Activated CD8-positive, alpha-beta T cell treated with anti-CD3 and anti-CD28 coated beads for 36 hours (primary cell): Measurements from ENCODE around the gene JAG2. TPM values are rescaled to one million over a fixed set of nuclear protein-coding genes. Genes with fewer than 3 reads are reported as not detected.

Experiments used
- ATAC-seq: fragments of 200-7000 bp; cut with Tn5 transposase; one replicate; pipeline ENCODE4 v1.10.0; 2021; ENCODE audit warnings: mild to moderate bottlenecking, moderate library complexity
- CTCF ChIA-PET: fragments of 350-600 bp; sonication (Branson Sonifier 250); formaldehyde crosslinking; loops from one replicate; lab custom pipeline; 2021; ENCODE audit warnings: antibody characterized with exemption; lab: Charles Lee
- POLR2A ChIA-PET: fragments of 350-600 bp; sonication (Branson Sonifier 250); formaldehyde crosslinking; loops from one replicate; lab custom pipeline; 2021; ENCODE audit warnings: antibody characterized with exemption; lab: Charles Lee
- DNase-seq: peaks from one replicate; pipeline ENCODE4 v3.0.0-alpha.2; 2020
- H3K27ac Mint-ChIP-seq: one replicate; pipeline ENCODE4 v1.8.0; 2021; ENCODE audit warnings: mild to moderate bottlenecking, mixed read lengths
- H3K27me3 Mint-ChIP-seq: one replicate; pipeline ENCODE4 v1.8.0; 2021; ENCODE audit warnings: mixed read lengths
- H3K36me3 Mint-ChIP-seq: one replicate; pipeline ENCODE4 v1.8.0; 2021; ENCODE audit warnings: low read depth, mixed read lengths
- H3K4me1 Mint-ChIP-seq: one replicate; pipeline ENCODE4 v1.8.0; 2021; ENCODE audit warnings: low read depth, mixed read lengths
- H3K4me3 Mint-ChIP-seq: one replicate; pipeline ENCODE4 v1.8.0; 2021; ENCODE audit warnings: mild to moderate bottlenecking, moderate library complexity, mixed read lengths
- H3K9me3 Mint-ChIP-seq: one replicate; pipeline ENCODE4 v1.8.0; 2021; ENCODE audit warnings: mixed read lengths
- CTCF ChIP-seq: fragments of 200-600 bp; IDR thresholded peaks from one replicate; pipeline ENCODE4 v1.8.0; 2022; ENCODE audit warnings: antibody characterized with exemption, mild to moderate bottlenecking
- intact Hi-C: fragments of 100-400 bp; cut with micrococcal nuclease; formaldehyde crosslinking; loops from one replicate; pipeline ENCODE4 v1.10.0; 2022
- total RNA-seq, 2 experiments: library from RNA; stranded (reverse); gene quantifications; one replicate each; pipeline ENCODE4 v1.2.3, GENCODE V29; 2021

The JAG2 gene
- total RNA-seq, 2 experiments from 2014 or later: 3.6 to 4.1 TPM

- ATAC-seq (no peak), DNase-seq (no peak)
- ChIA-PET POLR2A (no interaction called here), CTCF (interaction anchor here (1.0 to 1.3 kb wide), 2 partner anchors 36 to 349 kb away, joined by 3 to 4 read pairs; no protein-coding TSS in a partner anchor)
- Mint-ChIP-seq H3K9me3 (peaks cover 2% of the 10 kb centered on the region), H3K36me3 (no peaks in the 10 kb centered on the region), H3K27ac (no peak overlapping the region), H3K4me1 (no peaks in the 10 kb centered on the region), H3K4me3 (no peak overlapping the region), H3K27me3 (peaks cover 9% of the 10 kb centered on the region)
- TF ChIP-seq CTCF: no peak
- intact Hi-C loops: no loop called here
These were observed 37.3 kb downstream of the JAG2 start for GRCh38 chr14:105131241-105131640.

- ChIA-PET CTCF (no interaction called here), POLR2A (no interaction called here)
- peaks cover 2% of the 10 kb centered on the region for H3K9me3 Mint-ChIP-seq
- no peak for TF ChIP-seq CTCF
- no peak for DNase-seq
- peaks cover 3% of the 10 kb centered on the region for H3K4me1 Mint-ChIP-seq
- no peak overlapping the region for H3K27ac Mint-ChIP-seq
- intact Hi-C loops: no loop called here
- peaks cover 17% of the 10 kb centered on the region for H3K27me3 Mint-ChIP-seq
- H3K4me3 Mint-ChIP-seq: no peak overlapping the region
- H3K36me3 Mint-ChIP-seq: no peaks in the 10 kb centered on the region
- no peak for ATAC-seq
These were observed 40.5 kb downstream of the JAG2 start for GRCh38 chr14:105128059-105128458.

DNA sequence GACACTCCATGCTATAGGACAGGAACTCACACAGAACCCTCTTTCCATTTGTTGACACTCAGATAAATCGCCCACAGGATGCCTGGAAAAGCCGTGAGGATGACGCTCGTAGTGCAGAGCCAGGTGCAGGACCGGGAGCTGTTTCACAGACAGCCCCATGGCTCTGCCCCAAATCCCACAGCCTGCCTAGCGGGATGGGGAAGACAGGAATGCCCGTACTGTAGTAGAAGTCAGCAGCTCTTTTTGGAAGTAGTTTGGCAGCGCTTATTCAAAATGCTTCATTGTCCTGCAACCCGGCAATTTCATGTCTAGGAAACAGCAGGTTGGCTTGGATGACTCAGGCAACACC lies 41.6 kb downstream of the JAG2 start:
- intact Hi-C loops: no loop called here
- Mint-ChIP-seq H3K27me3 (peaks cover 19% of the 10 kb centered on the region), H3K27ac (no peak overlapping the region), H3K4me3 (no peak overlapping the region), H3K4me1 (peaks cover 3% of the 10 kb centered on the region), H3K9me3 (peaks cover 4% of the 10 kb centered on the region), H3K36me3 (no peaks in the 10 kb centered on the region)
- ATAC-seq: no peak
- no peak for TF ChIP-seq CTCF
- no peak for DNase-seq
- ChIA-PET CTCF (no interaction called here), POLR2A (no interaction called here)

GRCh38 chr14:105126126-105126980 lies 42.2 kb downstream of the JAG2 start:
- no peaks in the 10 kb centered on the region for H3K36me3 Mint-ChIP-seq
- ATAC-seq: no peak
- H3K27ac Mint-ChIP-seq: no peak overlapping the region
- ChIA-PET POLR2A (no interaction called here), CTCF (no interaction called here)
- DNase-seq: no peak
- H3K27me3 Mint-ChIP-seq: peaks cover 21% of the 10 kb centered on the region
- intact Hi-C loops: no loop called here
- peaks cover 3% of the 10 kb centered on the region for H3K4me1 Mint-ChIP-seq
- no peak overlapping the region for H3K4me3 Mint-ChIP-seq
- peaks cover 6% of the 10 kb centered on the region for H3K9me3 Mint-ChIP-seq
- no peak for TF ChIP-seq CTCF

DNA sequence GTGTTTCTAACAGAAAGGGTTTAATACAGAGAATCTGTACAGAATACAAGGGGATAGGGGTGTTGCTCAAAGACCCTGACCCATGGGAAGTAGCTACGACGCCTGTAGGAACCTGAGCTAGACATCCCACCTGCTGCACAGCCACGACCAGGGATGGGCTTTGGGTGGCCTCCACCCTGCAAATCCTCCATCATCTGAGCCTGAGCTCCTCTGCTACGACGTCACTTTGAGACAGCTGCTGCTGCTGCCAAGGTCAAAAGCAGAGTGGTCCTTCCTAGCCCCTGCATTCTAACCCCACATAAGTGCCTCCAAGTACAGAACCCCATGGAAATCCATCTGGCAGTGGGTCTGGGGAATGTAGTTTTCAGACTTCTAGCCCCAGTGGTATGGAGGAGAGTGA lies 43.8 kb downstream of the JAG2 start:
- Mint-ChIP-seq H3K4me3 (no peak overlapping the region), H3K9me3 (peaks cover 14% of the 10 kb centered on the region), H3K36me3 (no peaks in the 10 kb centered on the region), H3K4me1 (peaks cover 3% of the 10 kb centered on the region), H3K27me3 (peaks cover 27% of the 10 kb centered on the region), H3K27ac (no peak overlapping the region)
- DNase-seq: no peak
- ChIA-PET POLR2A (no interaction called here), CTCF (interaction anchor here (1.0 kb wide), 1 partner anchor 35 kb away, joined by 3 read pairs; no protein-coding TSS in a partner anchor)
- intact Hi-C loops: no loop called here
- no peak for TF ChIP-seq CTCF
- no peak for ATAC-seq
